SK-N-SH (cell line): ENCODE data around the gene TSPAN31. TPM values are rescaled to one million over a fixed set of nuclear protein-coding genes. Genes with fewer than 3 reads are reported as not detected.

Experiments
- CTCF ChIA-PET: fragments of 300-600, 350-600 bp; formaldehyde crosslinking; extraction: SDS; loops from one replicate; lab custom pipeline; 2021; lab: Yijun Ruan, JAX
- POLR2A ChIA-PET: fragments of 350-600 bp; sonication (Branson Sonifier 250); formaldehyde crosslinking; extraction: SDS; loops from one replicate; lab custom pipeline; 2020; ENCODE audit warnings: antibody characterized with exemption, inconsistent platforms; lab: Yijun Ruan, JAX
- DNase-seq: peaks from one replicate; pipeline ENCODE4 v3.0.0; 2012
- H2AFZ ChIP-seq: fragments of 200-600 bp; sonication (generic); 2 replicates; pipeline ENCODE4 v1.8.1; 2016; ENCODE audit warnings: antibody characterized with exemption, mild to moderate bottlenecking, low read depth
- H3F3A ChIP-seq: fragments of 200-600 bp; sonication (generic); replicated peaks from 2 replicates; pipeline ENCODE3; 2016; ENCODE audit warnings: antibody characterized with exemption, mild to moderate bottlenecking; ENCODE audit not compliant: insufficient read depth
- H3K27ac ChIP-seq, 2 experiments: fragments of 200-500 bp in 1 of 2; fragments of 200-600 bp in 1 of 2; sonication (Bioruptor generic) in 1 of 2; sonication (generic), shearing (Covaris generic) in 1 of 2; 2 replicates each; pipeline versions ENCODE4 v1.5.1 to v1.6.1; 2014 to 2016; ENCODE audit warnings: low read depth in 2 of 2, inconsistent platforms in 1 of 2, low read length in 1 of 2, mild to moderate bottlenecking in 1 of 2, mixed read lengths in 1 of 2
- H3K27me3 ChIP-seq: fragments of 200-600 bp; sonication (generic), shearing (Covaris generic); 2 replicates; pipeline ENCODE4 v1.6.1; 2016; ENCODE audit warnings: mixed run types; ENCODE audit not compliant: insufficient read depth
- H3K36me3 ChIP-seq, 2 experiments: fragments of 200-500 bp in 1 of 2; fragments of 200-600 bp in 1 of 2; sonication (Bioruptor generic) in 1 of 2; sonication (generic) in 1 of 2; replicated peaks in 1 of 2; 2 replicates each; pipeline versions ENCODE3 to v1.5.1; 2014 to 2016; ENCODE audit warnings: low read length in 1 of 2, mild to moderate bottlenecking in 1 of 2; ENCODE audit not compliant: insufficient read depth in 2 of 2, control insufficient read depth in 1 of 2
- H3K4me1 ChIP-seq, 2 experiments: fragments of 200-500 bp in 1 of 2; fragments of 200-600 bp in 1 of 2; sonication (Bioruptor generic) in 1 of 2; sonication (generic), shearing (Covaris generic) in 1 of 2; 2 replicates each; pipeline versions ENCODE4 v1.5.1 to v1.6.1; 2014 to 2016; ENCODE audit warnings: low read depth in 1 of 2, low read length in 1 of 2, mixed run types in 1 of 2; ENCODE audit not compliant: insufficient read depth in 2 of 2, control insufficient read depth in 1 of 2
- H3K4me2 ChIP-seq: fragments of 200-600 bp; sonication (generic), shearing (Covaris generic); 2 replicates; pipeline ENCODE4 v1.6.1; 2017; ENCODE audit warnings: mixed run types
- H3K4me3 ChIP-seq, 2 experiments: fragments of 200-500 bp in 1 of 2; fragments of 200-600 bp in 1 of 2; sonication (Bioruptor generic) in 1 of 2; sonication (generic), shearing (Covaris generic) in 1 of 2; 2 replicates each; pipeline versions ENCODE4 v1.5.1 to v1.8.1; 2014 to 2016; ENCODE audit warnings: low read depth in 2 of 2, inconsistent platforms in 1 of 2, low read length in 1 of 2, mild to moderate bottlenecking in 1 of 2, mixed read lengths in 1 of 2, moderate library complexity in 1 of 2
- H3K79me2 ChIP-seq: fragments of 200-600 bp; sonication (generic); 2 replicates; pipeline ENCODE4 v1.8.1; 2017; ENCODE audit warnings: mild to moderate bottlenecking; ENCODE audit not compliant: insufficient read depth
- H3K9ac ChIP-seq: fragments of 200-600 bp; sonication (generic); 2 replicates; pipeline ENCODE4 v1.6.1; 2017; ENCODE audit warnings: mixed run types
- H3K9me2 ChIP-seq: fragments of 200-600 bp; sonication (generic); 2 replicates; pipeline ENCODE4 v1.6.1; 2017; ENCODE audit warnings: mixed run types
- H3K9me3 ChIP-seq: fragments of 200-600 bp; sonication (generic); 2 replicates; pipeline ENCODE4 v1.6.1; 2017; ENCODE audit warnings: mixed run types, mild to moderate bottlenecking, moderate library complexity
- H4K20me1 ChIP-seq: fragments of 200-600 bp; sonication (generic); 2 replicates; pipeline ENCODE4 v1.6.1; 2017; ENCODE audit warnings: mild to moderate bottlenecking, mixed run types; ENCODE audit not compliant: insufficient read depth
- CHD2 ChIP-seq: fragments of 150-350 bp; IDR thresholded peaks from 2 replicates; pipeline ENCODE4 v1.6.1; 2018; ENCODE audit warnings: low read length; ENCODE audit not compliant: partially characterized antibody
- ELF1 ChIP-seq: IDR thresholded peaks from 2 replicates; pipeline ENCODE4 v1.4.0; 2012
- EZH2phosphoT487 ChIP-seq: fragments of 200-600 bp; sonication (generic); IDR thresholded peaks from 2 replicates; pipeline ENCODE4 v1.6.1; 2017; ENCODE audit warnings: low read depth, mixed run types, mild to moderate bottlenecking, antibody characterized with exemption, moderate library complexity, borderline replicate concordance
- FOXJ3 ChIP-seq: sonication (generic); formaldehyde crosslinking; IDR thresholded peaks from 2 replicates; pipeline ENCODE4 v1.5.1; 2020; ENCODE audit warnings: mild to moderate bottlenecking, missing genetic modification reagents
- FOXM1 ChIP-seq: IDR thresholded peaks from 2 replicates; pipeline ENCODE4 v1.4.0; 2012; ENCODE audit warnings: low read depth, mild to moderate bottlenecking
- GABPA ChIP-seq: IDR thresholded peaks from 2 replicates; pipeline ENCODE4 v1.4.0; 2012; ENCODE audit warnings: low read depth, mild to moderate bottlenecking
- GATA2 ChIP-seq: sonication (generic); formaldehyde crosslinking; IDR thresholded peaks from 2 replicates; pipeline ENCODE4 v1.5.0; 2020; ENCODE audit warnings: mild to moderate bottlenecking, missing genetic modification reagents
- MEF2A ChIP-seq: IDR thresholded peaks from 2 replicates; pipeline ENCODE4 v1.4.0; 2012; ENCODE audit warnings: low read depth, borderline replicate concordance
- MXI1 ChIP-seq: IDR thresholded peaks from 2 replicates; pipeline ENCODE4 v1.6.1; 2012; ENCODE audit warnings: mild to moderate bottlenecking, low read depth, low read length, improper control_type of control experiment
- NFIC ChIP-seq: IDR thresholded peaks from 2 replicates; pipeline ENCODE4 v1.4.0; 2012; ENCODE audit warnings: borderline replicate concordance
- POLR2AphosphoS5 ChIP-seq: IDR thresholded peaks from 2 replicates; pipeline ENCODE4 v1.6.1; 2012; ENCODE audit warnings: low read depth, low read length
- RAD21 ChIP-seq: IDR thresholded peaks from 2 replicates; pipeline ENCODE4 v1.6.1; 2012; ENCODE audit warnings: mild to moderate bottlenecking, low read length
- RCOR1 ChIP-seq: fragments of 150-350 bp; IDR thresholded peaks from 2 replicates; pipeline ENCODE4 v1.6.1; 2017; ENCODE audit warnings: antibody characterized with exemption, low read length
- REST ChIP-seq: IDR thresholded peaks from 2 replicates; pipeline ENCODE4 v1.6.1; 2012; ENCODE audit warnings: mild to moderate bottlenecking, low read depth, low read length, moderate library complexity
- RFX5 ChIP-seq: IDR thresholded peaks from 2 replicates; pipeline ENCODE4 v1.6.1; 2012; ENCODE audit warnings: mild to moderate bottlenecking, improper control_type of control experiment, low read length
- RXRA ChIP-seq: IDR thresholded peaks from 2 replicates; pipeline ENCODE4 v1.4.0; 2012; ENCODE audit warnings: low read depth, mild to moderate bottlenecking, borderline replicate concordance
- SIN3A ChIP-seq: IDR thresholded peaks from 2 replicates; pipeline ENCODE4 v1.6.1; 2012; ENCODE audit warnings: low read depth, mild to moderate bottlenecking, low read length, moderate library complexity, borderline replicate concordance
- SMC3 ChIP-seq: IDR thresholded peaks from 2 replicates; pipeline ENCODE4 v1.6.1; 2012; ENCODE audit warnings: low read depth, low read length, improper control_type of control experiment
- TAF1 ChIP-seq: IDR thresholded peaks from 2 replicates; pipeline ENCODE4 v1.6.1; 2012; ENCODE audit warnings: low read depth, mild to moderate bottlenecking, low read length, moderate library complexity, borderline replicate concordance
- TEAD4 ChIP-seq: IDR thresholded peaks from 2 replicates; pipeline ENCODE4 v1.4.0; 2012; ENCODE audit warnings: mild to moderate bottlenecking, borderline replicate concordance; ENCODE audit not compliant: insufficient read depth
- ZBTB33 ChIP-seq: IDR thresholded peaks from 2 replicates; pipeline ENCODE4 v1.4.0; 2012; ENCODE audit warnings: low read depth, borderline replicate concordance
- WGBS: methylation state at CpG from one replicate; pipeline ENCODE4 v1.1.6; 2017; ENCODE audit warnings: low lambda C conversion rate; 5-methylcytosine and 5-hydroxymethylcytosine counted together
- polyA plus RNA-seq, 3 experiments: library from polyadenylated mRNA; depleted of rRNA; stranded (reverse); fragments of >200 nt; gene quantifications; 2 replicates each; pipeline ENCODE4 v1.2.3, GENCODE V29; 2012
- TF ChIP-seq, protein P1 (sequence below): fragments of 200-600 bp; sonication (generic); IDR thresholded peaks from 2 replicates; pipeline ENCODE4 v1.6.1; 2017; ENCODE audit warnings: antibody characterized with exemption, mild to moderate bottlenecking, moderate library complexity
- TF ChIP-seq, protein P2 (sequence below): fragments of 150-350 bp; IDR thresholded peaks from 2 replicates; pipeline ENCODE4 v1.6.1; 2017; ENCODE audit warnings: antibody characterized with exemption, low read length, low read depth, borderline replicate concordance

TSPAN31 gene, protein sequence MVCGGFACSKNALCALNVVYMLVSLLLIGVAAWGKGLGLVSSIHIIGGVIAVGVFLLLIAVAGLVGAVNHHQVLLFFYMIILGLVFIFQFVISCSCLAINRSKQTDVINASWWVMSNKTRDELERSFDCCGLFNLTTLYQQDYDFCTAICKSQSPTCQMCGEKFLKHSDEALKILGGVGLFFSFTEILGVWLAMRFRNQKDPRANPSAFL
- polyA plus RNA-seq (2012; rRNA removed): 36.8 and 42.8 TPM in 2 replicates
- 41.5 and 44.8 TPM in 2 replicates for polyA plus RNA-seq (2012; cell fraction: cytosol; rRNA removed)
- polyA plus RNA-seq (2012; cell fraction: nucleus; rRNA removed): 21.8 and 54.2 TPM in 2 replicates

DNA sequence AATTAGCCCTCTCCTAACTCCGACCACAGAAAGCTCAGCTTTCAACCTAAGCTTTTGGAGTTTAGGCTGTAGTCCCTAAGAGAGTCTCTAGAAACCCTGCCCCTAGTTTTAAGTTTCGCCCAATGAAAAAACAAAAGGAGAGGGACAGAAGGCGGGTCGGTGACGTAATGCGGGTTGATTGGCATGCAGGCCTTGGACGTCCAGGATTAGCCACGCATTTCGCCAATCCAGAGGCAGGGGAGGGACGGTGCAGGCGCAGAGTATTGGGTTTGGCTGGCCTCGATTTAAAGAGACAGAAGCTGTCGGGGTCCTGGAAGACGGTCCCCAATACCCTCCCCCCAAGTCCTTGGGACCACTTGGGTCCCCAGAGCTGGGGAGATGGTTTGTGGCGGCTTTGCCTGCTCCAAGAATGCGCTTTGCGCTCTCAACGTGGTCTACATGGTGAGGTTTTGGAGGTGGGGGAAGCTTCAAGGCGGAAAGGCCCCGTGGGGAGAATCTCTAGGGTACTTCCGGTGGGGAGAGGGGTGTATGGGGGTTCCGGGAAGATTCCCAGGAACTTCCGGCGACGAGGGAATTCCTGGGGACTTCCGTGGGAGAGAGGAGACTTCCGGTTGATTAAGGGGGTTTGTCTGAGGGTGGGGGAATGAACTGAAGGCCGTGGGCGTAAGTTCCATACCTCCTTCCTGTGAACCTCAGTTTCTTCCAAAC lies at the start of gene TSPAN31:
Gene TSPAN31, plus strand, starts transcription at position 263 of the 708 bp plus-strand sequence. Its CDS starts 116 bp downstream, at position 379.
- DNase-seq: peak; percentile 86
- ChIA-PET POLR2A (interaction anchor here (0.5 to 2.1 kb wide), 10 partner anchors 9 to 153 kb away, joined by 3 to 18 read pairs (median 4); no protein-coding TSS in a partner anchor), CTCF (interaction anchor here (0.7 to 3.2 kb wide), 6 partner anchors 9 to 162 kb away, joined by 3 to 18 read pairs (median 8); partner anchors contain the start of gene B4GALNT1)
- peaks cover 32% of the 10 kb centered on the region for H3F3A ChIP-seq
- H3K9ac ChIP-seq: peak within 1 kb of the TSS; percentile 99
- H3K9me3 ChIP-seq: no peaks in the 10 kb centered on the region
- peaks cover 0 to 17% of the 10 kb centered on the region in 2 experiments; a peak in 2 of 4 replicates for H3K4me1 ChIP-seq
- peak within 1 kb of the TSS; percentile 87 for H3K4me2 ChIP-seq
- whole genome bisulfite sequencing: 1% methylated on average over 26 of the region's 29 CpGs
- H3K4me3 ChIP-seq: peak within 1 kb of the TSS; percentile 81 to 82
- H3K36me3 ChIP-seq: peaks cover 26 to 38% of the 10 kb centered on the region in 2 experiments
- peaks cover 17% of the 10 kb centered on the region for H3K79me2 ChIP-seq
- no peaks in the 10 kb centered on the region for H3K27me3 ChIP-seq
- H2AFZ ChIP-seq: peak within 1 kb of the TSS; percentile 91
- H3K27ac ChIP-seq: peak within 1 kb of the TSS; percentile 96 to 98
- H4K20me1 ChIP-seq: no peaks in the 10 kb centered on the region
- H3K9me2 ChIP-seq: no peaks in the 10 kb centered on the region
- TF ChIP-seq REST (no peak), CHD2 (no peak), TEAD4 (no peak), ELF1 (peak; percentile 81), RAD21 (no peak), NFIC (no peak), FOXM1 (no peak; the same call in 1 of the 2 replicates), FOXJ3 (no peak), RCOR1 (0 out of 2 replicates have a peak, but pooled peaks have one; percentile 4), RXRA (no peak), SIN3A (peak; percentile 32; the same call in 1 of the 2 replicates), ZBTB33 (no peak), SMC3 (no peak), GATA2 (CRISPR knock-in tag) (no peak), MEF2A (no peak), MXI1 (peak; percentile 43; the same call in 1 of the 2 replicates), RFX5 (peak; percentile 94), TAF1 (no peak), POLR2AphosphoS5 (peak; percentile 58; the same call in 1 of the 2 replicates), GABPA (peak; percentile 89), EZH2phosphoT487 (no peak)
- TF ChIP-seq, protein P1, sequence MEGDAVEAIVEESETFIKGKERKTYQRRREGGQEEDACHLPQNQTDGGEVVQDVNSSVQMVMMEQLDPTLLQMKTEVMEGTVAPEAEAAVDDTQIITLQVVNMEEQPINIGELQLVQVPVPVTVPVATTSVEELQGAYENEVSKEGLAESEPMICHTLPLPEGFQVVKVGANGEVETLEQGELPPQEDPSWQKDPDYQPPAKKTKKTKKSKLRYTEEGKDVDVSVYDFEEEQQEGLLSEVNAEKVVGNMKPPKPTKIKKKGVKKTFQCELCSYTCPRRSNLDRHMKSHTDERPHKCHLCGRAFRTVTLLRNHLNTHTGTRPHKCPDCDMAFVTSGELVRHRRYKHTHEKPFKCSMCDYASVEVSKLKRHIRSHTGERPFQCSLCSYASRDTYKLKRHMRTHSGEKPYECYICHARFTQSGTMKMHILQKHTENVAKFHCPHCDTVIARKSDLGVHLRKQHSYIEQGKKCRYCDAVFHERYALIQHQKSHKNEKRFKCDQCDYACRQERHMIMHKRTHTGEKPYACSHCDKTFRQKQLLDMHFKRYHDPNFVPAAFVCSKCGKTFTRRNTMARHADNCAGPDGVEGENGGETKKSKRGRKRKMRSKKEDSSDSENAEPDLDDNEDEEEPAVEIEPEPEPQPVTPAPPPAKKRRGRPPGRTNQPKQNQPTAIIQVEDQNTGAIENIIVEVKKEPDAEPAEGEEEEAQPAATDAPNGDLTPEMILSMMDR: no peak
- TF ChIP-seq, protein P2, sequence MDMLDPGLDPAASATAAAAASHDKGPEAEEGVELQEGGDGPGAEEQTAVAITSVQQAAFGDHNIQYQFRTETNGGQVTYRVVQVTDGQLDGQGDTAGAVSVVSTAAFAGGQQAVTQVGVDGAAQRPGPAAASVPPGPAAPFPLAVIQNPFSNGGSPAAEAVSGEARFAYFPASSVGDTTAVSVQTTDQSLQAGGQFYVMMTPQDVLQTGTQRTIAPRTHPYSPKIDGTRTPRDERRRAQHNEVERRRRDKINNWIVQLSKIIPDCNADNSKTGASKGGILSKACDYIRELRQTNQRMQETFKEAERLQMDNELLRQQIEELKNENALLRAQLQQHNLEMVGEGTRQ: no peak
